ENCODE results near the gene MARF1. TPM values are rescaled to one million over a fixed set of nuclear protein-coding genes. Genes with fewer than 3 reads are reported as not detected.
"Not testable (repeated sequence)": the region's sequence is repeated elsewhere in the genome, so short reads cannot be mapped to it uniquely, and the experiment has no call there.

MARF1 gene
- total RNA-seq (2014; rRNA removed; shearing (Covaris generic)) = 11.1 and 15.9 TPM in 2 replicates
- polyA plus RNA-seq (2015; cell fraction: cytosol; rRNA removed) = 18.3 and 24.9 TPM in 2 replicates
- 37.3 and 46.7 TPM in 2 replicates for polyA plus RNA-seq (2015; cell fraction: nucleus; rRNA removed)

GRCh38 chr16:15643048-15643945, at the start of gene MARF1:
MARF1 (minus strand) TSS chr16:15643154; CDS start chr16:15639233, 3,921 bp downstream.
- DNase-seq (ENCODE audit: low read depth, low spot score) = peak; percentile 94
- in situ Hi-C loops (cut with HindIII; ENCODE audit: low pct_unique_long_range_greater_than_20kb, low sequenced_read_pairs) = no loop called here

GRCh38 chr16:15692508-15692907, 49.6 kb upstream of the MARF1 start:
- DNase-seq (ENCODE audit: low read depth, low spot score); in situ Hi-C loops (cut with HindIII; ENCODE audit: low pct_unique_long_range_greater_than_20kb, low sequenced_read_pairs): not testable (repeated sequence)

- in situ Hi-C loops (cut with HindIII; ENCODE audit: low pct_unique_long_range_greater_than_20kb, low sequenced_read_pairs) = no loop called here
- DNase-seq (ENCODE audit: low read depth, low spot score) = no peak
These were observed 48.1 kb upstream of the MARF1 start for GRCh38 chr16:15691046-15691445.

- no peak for DNase-seq (ENCODE audit: low read depth, low spot score)
- in situ Hi-C loops (cut with HindIII; ENCODE audit: low pct_unique_long_range_greater_than_20kb, low sequenced_read_pairs) = no loop called here
These were observed 47.3 kb upstream of the MARF1 start for GRCh38 chr16:15690296-15690695.

GRCh38 chr16:15689290-15689689, 46.3 kb upstream of the MARF1 start:
- no peak for DNase-seq (ENCODE audit: low read depth, low spot score)
- in situ Hi-C loops (cut with HindIII; ENCODE audit: low pct_unique_long_range_greater_than_20kb, low sequenced_read_pairs) = no loop called here

- in situ Hi-C loops (cut with HindIII; ENCODE audit: low pct_unique_long_range_greater_than_20kb, low sequenced_read_pairs) = no loop called here
These were observed 43.3 kb upstream of the MARF1 start for GRCh38 chr16:15686287-15686686.

GRCh38 chr16:15682105-15682570, 39.2 kb upstream of the MARF1 start:
- peak; percentile 90 for DNase-seq (ENCODE audit: low read depth, low spot score)
- in situ Hi-C loops (cut with HindIII; ENCODE audit: low pct_unique_long_range_greater_than_20kb, low sequenced_read_pairs) = no loop called here

More at GRCh38 chr16:15686287-15686686, 43.3 kb upstream of the MARF1 start:
- no peak for DNase-seq (ENCODE audit: low read depth, low spot score)

- in situ Hi-C loops (cut with HindIII; ENCODE audit: low pct_unique_long_range_greater_than_20kb, low sequenced_read_pairs) = no loop called here
- DNase-seq (ENCODE audit: low read depth, low spot score) = no peak
These were observed 34.5 kb upstream of the MARF1 start for GRCh38 chr16:15677447-15677846.

GRCh38 chr16:15676506-15676905, 33.6 kb upstream of the MARF1 start:
- in situ Hi-C loops (cut with HindIII; ENCODE audit: low pct_unique_long_range_greater_than_20kb, low sequenced_read_pairs) = no loop called here
- DNase-seq (ENCODE audit: low read depth, low spot score) = no peak

GRCh38 chr16:15674571-15674970, 31.6 kb upstream of the MARF1 start:
- in situ Hi-C loops (cut with HindIII; ENCODE audit: low pct_unique_long_range_greater_than_20kb, low sequenced_read_pairs) = no loop called here
- no peak for DNase-seq (ENCODE audit: low read depth, low spot score)

- peak; percentile 97 for DNase-seq (ENCODE audit: low read depth, low spot score)
- in situ Hi-C loops (cut with HindIII; ENCODE audit: low pct_unique_long_range_greater_than_20kb, low sequenced_read_pairs) = no loop called here
These were observed 29.7 kb upstream of the MARF1 start for GRCh38 chr16:15672514-15673167.

- DNase-seq (ENCODE audit: low read depth, low spot score); in situ Hi-C loops (cut with HindIII; ENCODE audit: low pct_unique_long_range_greater_than_20kb, low sequenced_read_pairs): not testable (repeated sequence)
These were observed 29.2 kb upstream of the MARF1 start for GRCh38 chr16:15672127-15672513.

GRCh38 chr16:15671530-15672117, 28.7 kb upstream of the MARF1 start:
- in situ Hi-C loops (cut with HindIII; ENCODE audit: low pct_unique_long_range_greater_than_20kb, low sequenced_read_pairs) = no loop called here
- no peak for DNase-seq (ENCODE audit: low read depth, low spot score)

GRCh38 chr16:15667091-15667742, 24.3 kb upstream of the MARF1 start:
- no peak for DNase-seq (ENCODE audit: low read depth, low spot score)
- in situ Hi-C loops (cut with HindIII; ENCODE audit: low pct_unique_long_range_greater_than_20kb, low sequenced_read_pairs) = no loop called here

- DNase-seq (ENCODE audit: low read depth, low spot score) = no peak
- in situ Hi-C loops (cut with HindIII; ENCODE audit: low pct_unique_long_range_greater_than_20kb, low sequenced_read_pairs) = no loop called here
These were observed 22.2 kb upstream of the MARF1 start for GRCh38 chr16:15665107-15665506.

GRCh38 chr16:15660203-15660601, 17.2 kb upstream of the MARF1 start:
- no peak for DNase-seq (ENCODE audit: low read depth, low spot score)
- in situ Hi-C loops (cut with HindIII; ENCODE audit: low pct_unique_long_range_greater_than_20kb, low sequenced_read_pairs) = no loop called here

- in situ Hi-C loops (cut with HindIII; ENCODE audit: low pct_unique_long_range_greater_than_20kb, low sequenced_read_pairs) = no loop called here
- no peak for DNase-seq (ENCODE audit: low read depth, low spot score)
These were observed 15.6 kb upstream of the MARF1 start for GRCh38 chr16:15658556-15658955.

- in situ Hi-C loops (cut with HindIII; ENCODE audit: low pct_unique_long_range_greater_than_20kb, low sequenced_read_pairs) = no loop called here
- DNase-seq (ENCODE audit: low read depth, low spot score) = no peak
These were observed 15.2 kb upstream of the MARF1 start for GRCh38 chr16:15658149-15658548.
